Inferior parietal cortex (tissue), 1 donor: ENCODE results near the gene IGFBP7.

Experiments
- DNase-seq: peaks from one replicate; pipeline ENCODE4 v3.0.0-alpha.2; 2016; ENCODE audit errors: extremely low spot score

Gene IGFBP7

GRCh38 chr4:57131849-57132742 lies 21.9 kb upstream of the IGFBP7 start:
- DNase-seq, result peak; percentile 43

- DNase-seq, result no peak
Observed at GRCh38 chr4:57129477-57129876, 19.3 kb upstream of the IGFBP7 start.

GRCh38 chr4:57127361-57127760 lies 17.2 kb upstream of the IGFBP7 start:
- DNase-seq, result no peak

GRCh38 chr4:57125996-57126395 lies 15.8 kb upstream of the IGFBP7 start:
- DNase-seq, result no peak

- no peak for DNase-seq
Observed at GRCh38 chr4:57124145-57124544, 14.0 kb upstream of the IGFBP7 start.

GRCh38 chr4:57122959-57123358 lies 12.8 kb upstream of the IGFBP7 start:
- no peak for DNase-seq

GRCh38 chr4:57119054-57119651 lies 9.0 kb upstream of the IGFBP7 start:
- DNase-seq, result no peak

- no peak for DNase-seq
Observed at GRCh38 chr4:57117491-57117890, 7.3 kb upstream of the IGFBP7 start.

- DNase-seq, result no peak
Observed at GRCh38 chr4:57116245-57116644, 6.1 kb upstream of the IGFBP7 start.

GRCh38 chr4:57114973-57115372 lies 4.8 kb upstream of the IGFBP7 start:
- DNase-seq, result no peak

GRCh38 chr4:57113870-57114269 lies 3.7 kb upstream of the IGFBP7 start:
- no peak for DNase-seq

GRCh38 chr4:57110640-57111511 lies 691 bp upstream of the IGFBP7 start:
- peak; percentile 55 for DNase-seq

- no peak for DNase-seq
Observed at GRCh38 chr4:57109411-57109846, 756 bp downstream of the IGFBP7 start.

- DNase-seq, result no peak
Observed at GRCh38 chr4:57106181-57106580, 4.0 kb downstream of the IGFBP7 start.

- DNase-seq, result no peak
Observed at GRCh38 chr4:57104706-57105560, 5.3 kb downstream of the IGFBP7 start.

GRCh38 chr4:57103051-57103450 lies 7.1 kb downstream of the IGFBP7 start:
- no peak for DNase-seq

- DNase-seq, result no peak
Observed at GRCh38 chr4:57102050-57102624, 8.0 kb downstream of the IGFBP7 start.

- no peak for DNase-seq
Observed at GRCh38 chr4:57100979-57101651, 9.1 kb downstream of the IGFBP7 start.

- DNase-seq, result no peak
Observed at GRCh38 chr4:57099363-57099762, 10.8 kb downstream of the IGFBP7 start.

GRCh38 chr4:57098941-57099340 lies 11.2 kb downstream of the IGFBP7 start:
- DNase-seq, result no peak
